Neural cell (in vitro differentiated cells): ENCODE data around the gene SYT7. TPM values are rescaled to one million over a fixed set of nuclear protein-coding genes. Genes with fewer than 3 reads are reported as not detected.

ENCODE experiments used
- H2AFZ ChIP-seq: fragments of 200-600, 300-800 bp; sonication (generic), shearing (Covaris generic); 2 replicates; pipeline ENCODE4 v1.6.0; 2014; ENCODE audit warnings: low read depth, mild to moderate bottlenecking, antibody characterized with exemption, low read length, moderate library complexity
- H3F3A ChIP-seq: fragments of 200-600 bp; shearing (Covaris generic); 2 replicates; pipeline ENCODE4 v1.6.1; 2016; ENCODE audit warnings: mild to moderate bottlenecking, moderate library complexity, mixed read lengths, antibody characterized with exemption, low read length; ENCODE audit not compliant: insufficient read depth, poor library complexity, severe bottlenecking
- H3K27ac ChIP-seq: fragments of 200-600, 300-800 bp; sonication (generic), shearing (Covaris generic); 2 replicates; pipeline ENCODE4 v1.5.1; 2014; ENCODE audit warnings: mild to moderate bottlenecking, low read length, moderate library complexity
- H3K27me3 ChIP-seq: fragments of 300-800, 200-600 bp; sonication (generic), shearing (Covaris generic); 2 replicates; pipeline ENCODE4 v1.6.0; 2014; ENCODE audit warnings: mild to moderate bottlenecking, low read depth, low read length, moderate library complexity; ENCODE audit not compliant: insufficient read depth
- H3K36me3 ChIP-seq: fragments of 300-800, 200-600 bp; sonication (generic), shearing (Covaris generic); 2 replicates; pipeline ENCODE4 v1.5.1; 2014; ENCODE audit warnings: mild to moderate bottlenecking, antibody characterized with exemption, low read length, moderate library complexity; ENCODE audit not compliant: insufficient read depth
- H3K4me2 ChIP-seq: fragments of 300-800, 200-600 bp; sonication (generic), shearing (Covaris generic); 2 replicates; pipeline ENCODE4 v1.6.0; 2014; ENCODE audit warnings: mild to moderate bottlenecking, low read length
- H3K4me3 ChIP-seq: fragments of 300-800, 200-600 bp; sonication (generic), shearing (Covaris generic); 2 replicates; pipeline ENCODE4 v1.5.1; 2014; ENCODE audit warnings: mild to moderate bottlenecking, low read length, moderate library complexity
- H3K79me2 ChIP-seq: fragments of 200-600 bp; shearing (Covaris generic); replicated peaks from 2 replicates; pipeline ENCODE4 v1.6.0; 2014; ENCODE audit warnings: mild to moderate bottlenecking, low read length, moderate library complexity; ENCODE audit not compliant: insufficient read depth
- H3K9ac ChIP-seq: fragments of 300-800, 200-600 bp; sonication (generic), shearing (Covaris generic); 2 replicates; pipeline ENCODE4 v1.6.1; 2016; ENCODE audit warnings: mild to moderate bottlenecking, low read length, mixed read lengths
- H3K9me2 ChIP-seq: fragments of 200-600 bp; shearing (Covaris generic); 2 replicates; pipeline ENCODE4 v1.6.1; 2016; ENCODE audit warnings: mild to moderate bottlenecking, low read length, mixed read lengths; ENCODE audit not compliant: insufficient read depth
- H3K9me3 ChIP-seq: fragments of 200-600, 300-800 bp; sonication (generic), shearing (Covaris generic); 2 replicates; pipeline ENCODE4 v1.6.1; 2016; ENCODE audit warnings: mild to moderate bottlenecking, mixed run types, low read length, moderate library complexity, mixed read lengths
- H4K20me1 ChIP-seq: fragments of 200-600 bp; shearing (Covaris generic); 2 replicates; pipeline ENCODE4 v1.6.1; 2016; ENCODE audit warnings: mild to moderate bottlenecking, mixed run types; ENCODE audit not compliant: insufficient read depth
- CTCF ChIP-seq: fragments of 450-650 bp; IDR thresholded peaks from 2 replicates; pipeline ENCODE4 v1.5.1; 2014; ENCODE audit warnings: antibody characterized with exemption, mild to moderate bottlenecking, moderate library complexity; ENCODE audit not compliant: poor library complexity, severe bottlenecking
- EP300 ChIP-seq: fragments of 450-650 bp; conservative IDR thresholded peaks from 2 replicates; pipeline ENCODE4 v1.6.1; 2014; ENCODE audit warnings: antibody characterized with exemption, mild to moderate bottlenecking, moderate library complexity; ENCODE audit not compliant: poor library complexity, severe bottlenecking
- EZH2 ChIP-seq: fragments of 200-600, 300-800 bp; shearing (Covaris generic), sonication (generic); IDR thresholded peaks from 2 replicates; pipeline ENCODE4 v1.6.1; 2014; ENCODE audit warnings: antibody characterized with exemption, low read length, borderline replicate concordance, mild to moderate bottlenecking; ENCODE audit not compliant: insufficient read depth, poor library complexity, severe bottlenecking
- POLR2AphosphoS5 ChIP-seq: IDR thresholded peaks from 2 replicates; pipeline ENCODE4 v1.6.1; 2012
- REST ChIP-seq: IDR thresholded peaks from 2 replicates; pipeline ENCODE4 v1.6.1; 2012; ENCODE audit warnings: borderline replicate concordance
- SMC3 ChIP-seq: fragments of 450-650 bp; conservative IDR thresholded peaks from 2 replicates; pipeline ENCODE4 v1.6.1; 2014; ENCODE audit warnings: antibody characterized with exemption, mild to moderate bottlenecking, moderate library complexity; ENCODE audit not compliant: poor library complexity
- polyA plus RNA-seq: library from polyadenylated mRNA; depleted of rRNA; stranded (reverse); fragments of >200 nt; gene quantifications from 2 replicates; pipeline ENCODE4 v1.2.3, GENCODE V29; 2014

SYT7 gene
- polyA plus RNA-seq, 1 donor from 2014 or later: 14.0 TPM

GRCh38 chr11:61619471-61620226 lies 38.8 kb upstream of the SYT7 start:
- Histone ChIP-seq H3K79me2 (no peaks in the 10 kb centered on the region), H3K4me3 (no peak overlapping the region), H3K9ac (no peak overlapping the region), H3K9me3 (no peaks in the 10 kb centered on the region), H3F3A (no peaks in the 10 kb centered on the region), H3K27ac (no peak overlapping the region), H3K27me3 (no peaks in the 10 kb centered on the region), H2AFZ (no peak overlapping the region), H3K9me2 (no peaks in the 10 kb centered on the region), H3K36me3 (no peaks in the 10 kb centered on the region), H3K4me2 (no peak overlapping the region), H4K20me1 (no peaks in the 10 kb centered on the region)
- TF ChIP-seq CTCF (no peak), EZH2 (no peak), SMC3 (no peak), REST (no peak), POLR2AphosphoS5 (no peak)

- Histone ChIP-seq H3K9ac (no peak overlapping the region), H4K20me1 (no peaks in the 10 kb centered on the region), H3K4me2 (no peak overlapping the region), H2AFZ (no peak overlapping the region), H3K9me2 (no peaks in the 10 kb centered on the region), H3K27ac (no peak overlapping the region), H3K9me3 (no peaks in the 10 kb centered on the region), H3K79me2 (no peaks in the 10 kb centered on the region), H3F3A (no peaks in the 10 kb centered on the region), H3K36me3 (no peaks in the 10 kb centered on the region), H3K4me3 (no peak overlapping the region), H3K27me3 (no peaks in the 10 kb centered on the region)
- TF ChIP-seq SMC3: no peak
Measured at GRCh38 chr11:61618978-61619377, 38.1 kb upstream of the SYT7 start.

- Histone ChIP-seq H4K20me1 (no peaks in the 10 kb centered on the region), H3K9me3 (no peaks in the 10 kb centered on the region), H3K4me3 (no peak overlapping the region), H3K36me3 (no peaks in the 10 kb centered on the region), H3K9ac (no peak overlapping the region), H3K27me3 (no peaks in the 10 kb centered on the region), H3K27ac (no peak overlapping the region), H3K9me2 (no peaks in the 10 kb centered on the region), H3K4me2 (no peak overlapping the region), H2AFZ (no peak overlapping the region), H3K79me2 (no peaks in the 10 kb centered on the region), H3F3A (no peaks in the 10 kb centered on the region)
- no peak for TF ChIP-seq SMC3
- TF ChIP-seq POLR2AphosphoS5: no peak
- no peak for TF ChIP-seq REST
- no peak for TF ChIP-seq EP300
- TF ChIP-seq EZH2: no peak
- TF ChIP-seq CTCF: no peak
Measured at GRCh38 chr11:61617515-61617914, 36.6 kb upstream of the SYT7 start.
